GM19455 (cell line): ENCODE results near the gene SYNE2.

ENCODE experiments used
- ATAC-seq: cut with Tn5 transposase; IDR thresholded peaks from one replicate; pipeline ENCODE4 v1.9.1; 2021; ENCODE audit not compliant: unreplicated experiment

Gene SYNE2

GRCh38 chr14:64069634-64070359 is 217.0 kb downstream of the SYNE2 start:
- ATAC-seq = no peak

GRCh38 chr14:64074961-64075612 is 222.3 kb downstream of the SYNE2 start:
- no peak for ATAC-seq

GRCh38 chr14:64075613-64076005 is 222.8 kb downstream of the SYNE2 start:
- no peak for ATAC-seq

GRCh38 chr14:64080452-64080851 is 227.6 kb downstream of the SYNE2 start:
- no peak for ATAC-seq

- ATAC-seq = no peak
Observed at GRCh38 chr14:64081174-64081746, 228.5 kb downstream of the SYNE2 start.

GRCh38 chr14:64082837-64083236 is 230.0 kb downstream of the SYNE2 start:
- ATAC-seq = no peak

- ATAC-seq = no peak
Observed at GRCh38 chr14:64088647-64088964, 235.8 kb downstream of the SYNE2 start.

GRCh38 chr14:64089920-64090319 is 237.1 kb downstream of the SYNE2 start:
- no peak for ATAC-seq

- ATAC-seq = no peak
Observed at GRCh38 chr14:64091217-64091616, 238.4 kb downstream of the SYNE2 start.

- ATAC-seq = no peak
Observed at GRCh38 chr14:64092338-64092737, 239.5 kb downstream of the SYNE2 start.

- no peak for ATAC-seq
Observed at GRCh38 chr14:64092940-64093339, 240.1 kb downstream of the SYNE2 start.

GRCh38 chr14:64095620-64096019 is 242.8 kb downstream of the SYNE2 start:
- no peak for ATAC-seq

- ATAC-seq = no peak
Observed at GRCh38 chr14:64098120-64098519, 245.3 kb downstream of the SYNE2 start.

- no peak for ATAC-seq
Observed at GRCh38 chr14:64107438-64107837, 254.6 kb downstream of the SYNE2 start.

GRCh38 chr14:64109819-64110554 is 257.2 kb downstream of the SYNE2 start:
- no peak for ATAC-seq

GRCh38 chr14:64110802-64111201 is 258.0 kb downstream of the SYNE2 start:
- ATAC-seq = no peak

GRCh38 chr14:64112867-64113678 is 260.3 kb downstream of the SYNE2 start:
- ATAC-seq = no peak

- ATAC-seq = no peak
Observed at GRCh38 chr14:64114166-64114565, 261.4 kb downstream of the SYNE2 start.

- ATAC-seq = no peak
Observed at GRCh38 chr14:64114796-64115195, 262.0 kb downstream of the SYNE2 start.

- no peak for ATAC-seq
Observed at GRCh38 chr14:64115401-64115800, 262.6 kb downstream of the SYNE2 start.
